Fibroblast of skin of left quadriceps (primary cell): ENCODE measurements around the gene A2M.
"Not testable (repeated sequence)": the region's sequence is repeated elsewhere in the genome, so short reads cannot be mapped to it uniquely, and the experiment has no call there.

Experiments
- DNase-seq, 2 experiments: peaks; one replicate each; pipeline ENCODE4 v3.0.0-alpha.2; 2013; ENCODE audit warnings: low read depth in 2 of 2

The A2M gene

DNA sequence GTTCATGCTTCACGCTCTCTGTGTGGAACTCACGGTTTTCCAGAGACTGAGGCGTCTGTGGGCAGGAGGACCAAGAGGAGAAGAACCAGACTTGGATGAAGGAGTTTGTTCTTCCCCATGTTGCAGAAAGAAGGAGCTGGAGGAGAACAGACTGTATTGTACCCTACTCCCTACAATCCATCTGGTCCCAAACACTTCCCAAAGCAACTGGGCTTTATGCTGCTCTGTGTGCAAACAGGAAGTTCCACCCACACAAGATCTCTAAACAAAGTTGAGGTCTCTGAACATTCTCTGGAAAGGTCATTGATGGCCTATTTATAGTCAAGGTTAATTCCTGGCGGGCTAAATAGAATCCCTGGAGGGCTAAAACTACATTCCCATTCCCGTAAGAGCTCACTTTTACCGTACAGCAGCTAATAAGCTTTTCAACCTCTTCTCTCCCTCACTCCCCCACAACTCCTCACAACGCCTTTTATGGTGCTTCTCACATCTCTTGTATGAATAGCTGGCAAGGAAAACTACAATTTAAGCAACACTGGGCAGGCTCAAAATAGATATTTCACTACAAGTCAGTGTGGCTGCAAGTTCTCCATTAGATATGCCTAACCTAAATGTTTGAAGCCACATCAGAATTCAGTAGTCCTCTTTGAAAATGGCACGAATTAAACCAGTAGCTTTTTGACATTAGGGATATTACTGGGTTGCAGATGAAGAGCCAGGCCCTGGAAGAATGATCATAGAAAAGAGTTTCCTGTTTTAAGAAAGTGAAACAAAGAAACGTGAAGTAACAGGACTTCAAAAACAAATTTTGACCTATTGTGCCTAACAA lies at the start of gene A2M:
A2M (minus strand) TSS at position 189 of the 829 bp plus-strand sequence; CDS start at position 119, 70 bp downstream.
- DNase-seq, result no peak

DNA sequence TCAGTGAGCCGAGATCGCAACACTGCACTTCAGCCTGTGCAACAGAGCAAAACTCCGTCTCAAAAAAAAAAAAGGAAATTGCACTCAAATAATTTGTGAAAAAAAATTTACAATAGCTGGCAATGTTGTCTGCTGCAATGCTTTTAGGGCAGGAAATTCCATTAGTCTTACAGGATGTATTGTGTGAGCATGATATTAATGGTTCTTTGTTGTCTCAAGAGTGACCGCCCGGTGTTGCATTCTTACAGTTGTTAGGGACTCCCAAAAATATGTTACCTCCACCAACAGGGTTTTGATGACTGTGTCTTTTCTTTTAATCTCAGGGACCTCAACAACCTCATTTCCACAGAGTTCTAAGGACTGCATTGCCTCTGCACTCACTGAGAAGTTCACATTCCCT lies 47.7 kb upstream of the A2M start:
- DNase-seq, result no peak

DNA sequence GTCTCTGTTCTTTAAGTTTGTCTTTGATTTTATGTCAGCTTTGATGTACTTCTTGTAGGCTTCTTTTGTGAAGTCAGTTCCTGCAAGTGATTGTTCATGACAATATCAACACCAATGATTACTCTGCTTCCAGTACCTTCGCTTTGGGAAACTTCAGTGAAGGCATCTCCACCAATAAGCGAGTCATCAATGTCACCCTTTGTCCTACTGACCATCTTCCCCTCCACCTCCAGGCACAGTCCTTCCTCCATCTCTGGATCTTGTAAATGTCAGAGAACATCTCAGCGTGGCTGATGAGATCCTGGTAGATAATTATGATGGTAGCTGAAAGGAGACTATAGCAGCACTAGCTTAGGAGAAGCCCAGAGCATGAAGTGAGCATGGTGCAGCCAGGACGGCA lies 40.4 kb upstream of the A2M start:
- no peak for DNase-seq

DNA sequence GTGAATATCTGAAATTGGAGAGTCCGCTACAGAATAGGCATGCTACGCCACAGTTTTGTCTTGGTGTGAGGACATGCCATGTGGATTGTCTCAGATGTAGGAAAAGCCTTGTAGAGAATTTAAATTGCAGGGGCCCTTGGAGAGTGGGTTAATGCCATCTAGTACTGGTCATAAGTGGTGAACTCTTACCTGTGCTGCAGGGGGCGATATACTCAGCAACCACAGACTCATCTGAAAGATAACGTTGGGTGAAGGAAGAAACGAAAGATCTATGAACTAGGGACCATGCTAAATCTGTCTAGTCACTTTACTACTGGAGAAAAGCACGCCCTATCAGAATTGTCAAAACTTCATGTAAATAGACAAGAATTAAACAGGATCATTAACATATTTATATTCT lies 33.7 kb upstream of the A2M start:
- DNase-seq, result no peak

DNA sequence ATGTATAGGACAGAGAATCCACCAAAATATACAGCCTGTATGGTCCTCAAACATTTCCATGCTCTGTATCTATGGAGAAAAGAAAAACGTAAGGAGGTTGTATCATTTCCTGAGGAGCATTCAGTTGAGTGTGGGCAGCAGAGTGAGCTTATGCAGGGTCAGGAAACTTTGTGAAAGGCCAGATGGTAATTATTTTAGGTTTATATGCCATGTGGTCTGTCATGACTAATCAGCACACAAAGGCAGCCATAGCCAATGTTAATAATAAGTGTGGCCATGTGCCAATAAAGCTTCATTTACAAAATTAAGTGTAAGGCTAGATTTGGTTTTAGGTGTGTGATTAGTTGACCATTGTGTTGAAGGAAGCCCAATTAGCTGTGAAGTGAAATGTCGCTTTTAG lies 33.2 kb upstream of the A2M start:
- no peak for DNase-seq

DNA sequence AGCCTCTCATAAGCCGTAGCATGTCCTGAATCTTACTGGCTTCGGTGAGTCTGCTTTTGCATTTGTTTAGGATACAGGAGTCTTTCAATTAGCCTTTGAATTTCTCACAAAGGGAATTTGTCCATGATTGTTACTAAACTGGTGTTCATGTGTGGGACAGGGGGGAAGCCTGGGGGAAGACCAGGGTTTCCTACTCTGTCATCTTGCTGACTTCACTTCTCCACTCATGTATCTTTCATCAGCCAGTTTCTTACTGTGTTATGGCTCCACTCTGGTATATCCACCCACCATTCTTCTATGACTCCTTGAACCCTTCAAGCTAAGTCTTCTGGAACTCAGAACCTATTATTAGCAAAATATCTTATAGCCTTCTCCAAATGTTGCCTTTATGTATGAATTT lies 31.7 kb upstream of the A2M start:
- no peak for DNase-seq

DNA sequence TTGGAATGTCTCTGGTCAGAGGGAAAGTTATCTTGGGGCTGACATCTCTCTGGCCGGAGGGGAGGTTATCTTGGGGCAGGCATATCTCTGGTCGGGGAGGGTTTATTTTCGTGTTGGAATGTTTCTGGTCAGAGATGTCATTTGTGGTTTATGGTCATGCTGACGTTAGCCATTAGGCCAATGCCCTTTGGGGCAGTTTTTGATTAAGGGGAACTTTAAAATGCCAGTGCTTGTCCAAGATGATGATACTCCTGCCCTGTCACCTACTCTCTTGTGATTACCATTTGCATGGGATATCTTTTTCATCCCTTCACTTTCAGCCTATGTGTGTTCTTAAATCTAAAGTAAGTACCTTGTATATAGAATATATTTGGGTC lies 29.0 kb upstream of the A2M start:
- no peak for DNase-seq

DNA sequence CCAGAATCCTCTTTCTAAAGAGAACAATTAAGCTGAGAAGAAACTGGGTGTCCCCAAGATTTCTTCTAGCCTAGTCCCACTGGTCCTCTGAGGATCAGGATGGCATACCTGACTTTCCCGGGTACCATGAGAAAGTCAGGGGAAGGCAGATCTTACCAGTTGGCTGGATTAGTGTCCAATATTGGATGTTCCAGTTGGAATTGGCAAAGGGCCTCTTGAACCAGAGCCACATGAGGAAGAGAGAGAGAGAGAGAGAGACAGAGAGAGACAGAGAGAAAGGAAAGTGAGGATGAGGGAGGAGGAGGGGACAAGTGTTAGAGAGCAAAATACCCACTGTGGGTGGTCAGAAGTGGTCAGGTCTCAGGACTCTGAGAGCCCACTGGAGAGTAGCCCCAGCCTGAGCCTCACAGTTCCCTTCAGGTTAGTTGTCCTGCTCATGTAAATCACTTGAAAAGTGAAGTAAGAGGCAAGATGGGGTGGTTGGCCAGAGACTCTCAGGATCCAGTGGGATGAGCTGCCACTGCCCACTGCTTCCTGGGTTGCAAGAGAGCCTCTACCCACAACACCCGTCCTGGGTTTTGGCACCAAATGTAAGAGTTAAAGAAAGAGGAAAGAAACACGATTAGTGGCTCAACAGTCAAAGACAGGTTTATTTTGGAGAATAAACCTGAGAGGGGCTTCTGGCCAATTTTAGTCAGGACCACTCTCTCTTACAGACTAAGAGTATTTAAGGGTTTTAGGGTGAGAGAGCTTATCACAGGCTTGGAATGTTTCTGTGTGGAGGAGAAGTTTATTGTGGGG lies 28.4 kb upstream of the A2M start:
- DNase-seq, result no peak

DNA sequence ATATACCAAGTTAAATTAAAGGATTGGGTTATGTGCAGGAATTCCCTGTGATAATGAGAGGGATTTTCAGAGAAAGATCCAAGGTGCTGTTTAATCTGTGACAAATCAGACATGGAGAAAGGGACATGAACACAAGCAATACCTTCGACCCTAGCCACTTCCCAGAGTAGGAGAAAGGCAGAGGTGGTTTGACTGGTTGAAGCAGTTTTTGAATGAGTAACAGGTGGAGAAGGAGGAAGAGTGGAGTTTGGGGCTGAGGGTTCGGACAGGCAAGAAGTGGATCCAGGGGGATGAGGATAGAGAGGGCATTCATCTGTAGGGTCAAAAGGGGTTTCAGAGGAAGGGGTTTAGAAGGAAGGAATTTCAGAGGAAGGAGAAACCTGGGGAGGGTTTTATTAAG lies 27.4 kb upstream of the A2M start:
- no peak for DNase-seq

DNA sequence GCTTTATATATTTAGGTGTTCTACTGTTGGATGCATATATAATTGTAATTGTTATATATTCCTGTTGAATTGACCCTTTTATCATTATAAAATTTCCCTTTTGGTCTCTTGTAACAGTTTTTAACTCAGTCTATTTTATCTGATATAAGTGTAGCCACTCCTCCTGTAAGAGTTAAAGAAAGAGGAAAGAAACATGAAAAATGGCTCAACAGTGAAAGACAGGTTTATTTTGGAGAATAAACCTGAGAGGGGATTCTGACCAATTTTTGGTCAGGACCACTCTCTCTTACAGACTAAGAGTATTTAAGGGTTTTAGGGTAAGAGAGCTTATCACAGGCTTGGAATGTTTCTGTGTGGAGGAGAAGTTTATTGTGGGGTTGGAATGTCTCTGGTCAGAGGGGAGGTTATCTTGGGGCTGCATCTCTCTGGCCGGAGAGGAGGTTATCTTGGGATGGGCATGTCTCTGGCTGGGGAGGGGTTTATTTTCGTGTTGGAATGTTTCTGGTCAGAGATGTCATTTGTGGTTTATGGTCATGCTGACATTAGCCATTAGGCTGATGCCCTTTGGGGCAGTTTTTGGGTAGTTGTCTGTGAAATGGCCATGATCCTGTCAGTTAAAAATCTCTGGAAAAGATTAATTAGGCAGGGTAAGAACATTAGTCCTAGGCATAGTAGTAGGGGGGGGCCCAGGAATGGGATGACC lies 24.0 kb upstream of the A2M start:
- not testable (repeated sequence) for DNase-seq

DNA sequence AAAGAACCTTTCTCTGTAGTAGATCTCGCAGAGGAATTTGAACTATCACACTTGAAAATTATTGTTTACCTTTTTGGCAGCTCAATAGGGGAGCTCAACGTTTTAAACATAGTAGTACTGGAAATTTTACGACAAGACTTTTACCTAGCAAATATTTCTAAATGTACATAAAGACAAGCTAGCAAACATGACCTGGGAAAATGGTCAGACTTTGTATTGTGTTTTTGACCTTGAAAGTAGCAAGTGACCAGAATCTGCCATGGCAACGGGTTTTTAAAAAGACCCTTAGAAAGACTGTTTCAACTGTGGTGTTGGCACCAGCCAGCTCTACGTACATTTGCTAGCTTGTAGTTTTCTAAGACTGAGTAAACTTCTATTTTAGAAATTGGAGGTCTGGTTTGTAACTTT lies 20.2 kb upstream of the A2M start:
- DNase-seq, result no peak

DNA sequence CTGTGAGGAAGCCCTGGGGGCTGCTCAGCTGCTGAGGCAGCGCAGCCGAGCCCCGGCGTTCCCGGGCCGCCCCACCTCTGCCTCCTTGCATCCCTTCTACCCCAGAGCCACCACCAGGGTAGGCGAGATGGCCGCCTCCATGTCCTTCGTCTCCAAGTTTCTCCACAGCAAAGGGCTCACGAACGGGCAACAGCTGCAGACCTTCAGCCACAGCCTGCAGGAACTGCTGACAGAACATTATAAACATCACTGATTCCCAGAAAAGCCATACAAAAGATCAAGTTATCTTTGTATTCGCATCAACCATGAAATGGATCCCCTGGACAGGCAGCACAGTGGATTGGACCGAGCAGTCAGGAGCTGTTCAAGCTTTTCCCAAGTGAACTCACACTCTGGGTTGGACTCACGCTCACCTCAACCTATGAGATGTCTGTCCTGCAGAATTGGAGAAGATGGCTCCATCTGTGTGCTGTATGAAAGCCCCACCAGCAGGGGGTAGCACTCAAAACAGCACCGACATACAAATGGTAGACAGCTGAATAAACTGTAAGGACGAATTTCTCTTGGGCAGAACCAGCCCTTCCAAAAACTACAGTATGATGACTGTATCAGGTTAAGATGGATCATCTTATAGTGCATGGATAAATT lies 19.4 kb upstream of the A2M start:
- no peak for DNase-seq

DNA sequence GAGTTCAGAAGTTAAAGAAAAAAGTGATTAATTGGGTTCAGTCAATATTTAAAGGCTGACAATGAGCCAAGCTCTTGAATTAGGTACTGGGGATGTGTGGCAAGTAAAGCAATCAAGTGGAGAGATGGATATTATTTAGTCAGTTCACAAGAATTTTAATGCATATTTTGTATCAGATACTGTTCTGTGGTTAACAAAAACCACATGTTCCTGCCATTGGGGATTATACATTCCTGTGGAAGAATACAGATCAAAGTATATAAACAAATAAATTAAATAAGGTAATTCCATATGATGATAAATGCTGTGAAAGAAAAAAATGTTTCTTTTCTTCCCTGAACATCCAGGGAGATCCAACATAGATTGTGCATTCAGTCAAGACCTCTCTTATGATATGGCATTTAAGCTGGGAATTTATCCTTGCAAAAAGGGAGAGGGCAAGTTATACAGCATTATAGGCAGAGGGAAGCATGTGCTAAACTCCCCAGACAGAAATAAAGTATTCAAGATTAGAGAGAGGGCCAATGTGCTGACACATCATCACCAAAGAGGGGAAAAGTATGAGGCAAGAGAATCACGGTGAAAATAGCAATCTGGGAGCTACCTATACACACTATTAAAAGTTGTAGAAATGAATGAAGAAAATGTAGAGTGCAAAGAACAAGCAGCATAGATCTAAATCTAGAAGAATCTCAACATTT lies 17.6 kb upstream of the A2M start:
- no peak for DNase-seq

DNA sequence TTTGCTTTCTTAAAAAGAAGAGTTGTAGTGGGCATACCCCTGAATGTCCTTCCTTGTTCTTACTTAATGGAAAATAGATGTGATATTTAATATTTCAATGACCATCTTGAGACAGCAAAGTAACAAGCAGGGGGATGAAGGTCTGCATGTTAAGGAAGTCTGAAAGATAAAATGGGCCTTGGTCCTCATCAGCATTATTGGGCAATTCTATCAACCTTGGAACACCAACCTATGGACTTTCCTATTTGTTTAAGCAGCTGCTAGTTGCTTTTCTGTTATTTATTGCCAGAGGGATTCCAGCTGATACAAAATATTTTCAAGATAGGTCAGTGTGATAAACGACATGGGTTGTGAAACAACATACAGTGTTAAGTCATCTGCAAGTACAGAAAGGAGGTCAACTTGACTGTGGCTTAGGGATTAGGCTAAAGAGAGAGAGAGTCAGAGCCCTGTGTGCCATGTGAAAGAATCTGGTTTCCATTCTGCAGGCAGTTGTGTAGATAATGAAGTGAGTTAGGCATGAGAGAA lies 16.4 kb upstream of the A2M start:
- DNase-seq, result no peak

DNA sequence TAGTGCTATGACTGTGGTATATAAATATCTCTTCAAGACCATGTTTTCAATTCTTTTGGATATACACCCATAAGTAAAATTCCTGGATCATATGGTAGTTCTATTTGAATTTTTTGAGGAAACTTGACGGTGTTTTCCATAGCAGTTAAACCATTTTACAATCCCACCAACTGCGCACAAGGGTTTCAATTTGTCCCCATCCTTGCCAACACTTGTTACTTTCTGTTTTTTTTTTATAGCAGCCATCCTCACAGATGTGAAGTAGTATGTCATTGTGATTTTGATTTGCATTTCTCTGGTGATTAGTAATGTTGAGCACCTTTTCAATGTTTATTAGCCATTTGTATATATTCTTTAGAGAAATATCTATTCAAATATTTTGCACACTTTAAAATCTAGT lies 14.5 kb upstream of the A2M start:
- no peak for DNase-seq

DNA sequence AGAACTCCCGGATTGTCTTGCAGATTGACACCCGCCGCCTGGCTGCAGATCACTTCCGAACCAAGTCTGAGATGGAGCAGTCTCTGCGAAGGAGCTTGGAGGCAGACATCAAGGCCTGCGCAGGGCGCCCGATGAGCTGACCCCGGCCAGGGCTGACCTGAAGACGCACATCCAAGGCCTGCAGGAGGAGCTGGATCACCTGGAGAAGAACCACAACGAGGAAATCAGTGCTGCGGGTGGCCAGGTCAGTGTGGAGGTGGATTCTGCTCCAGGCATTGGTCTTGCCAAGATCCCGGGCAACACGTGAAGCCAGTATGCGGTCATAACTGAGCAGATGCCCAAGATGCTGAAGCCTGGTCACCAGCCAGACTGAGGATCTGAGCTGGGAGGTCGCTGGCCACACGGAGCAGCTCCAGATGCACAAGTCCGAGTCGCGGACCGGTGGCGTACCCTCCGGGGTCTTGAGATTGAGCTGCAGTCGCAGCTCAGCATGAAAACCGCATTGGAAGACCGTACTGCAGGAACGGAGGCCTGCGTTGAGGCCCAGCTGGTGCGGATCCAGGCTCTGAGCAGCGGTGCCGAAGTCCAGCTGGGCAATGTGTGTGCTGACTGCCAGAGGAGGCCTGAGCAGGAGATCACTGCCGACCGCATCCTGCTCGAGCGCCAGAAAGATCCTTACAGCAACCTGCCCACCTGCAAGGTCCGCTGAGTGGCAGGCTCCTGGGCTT lies 12.4 kb upstream of the A2M start:
- no peak for DNase-seq

DNA sequence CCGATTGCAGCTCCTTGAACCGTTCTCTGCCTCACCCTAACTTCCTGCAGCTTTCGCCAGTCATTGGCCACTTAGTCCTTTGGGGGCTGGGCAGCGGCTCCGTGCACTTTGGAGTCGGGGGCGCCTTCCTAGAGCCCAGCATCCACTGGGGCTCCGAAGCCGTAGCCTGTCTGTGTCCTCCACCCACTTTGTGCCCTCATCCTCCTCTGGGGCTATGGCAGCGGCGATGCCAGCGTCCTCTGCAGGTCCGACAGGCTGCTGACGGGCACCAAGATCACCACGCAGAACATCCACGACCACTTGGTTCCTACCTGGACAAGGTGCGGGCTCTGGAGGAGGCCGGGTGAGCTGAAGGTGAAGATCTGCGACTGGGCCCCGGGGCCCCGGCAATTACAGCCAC lies 11.8 kb upstream of the A2M start:
- DNase-seq, result no peak

DNA sequence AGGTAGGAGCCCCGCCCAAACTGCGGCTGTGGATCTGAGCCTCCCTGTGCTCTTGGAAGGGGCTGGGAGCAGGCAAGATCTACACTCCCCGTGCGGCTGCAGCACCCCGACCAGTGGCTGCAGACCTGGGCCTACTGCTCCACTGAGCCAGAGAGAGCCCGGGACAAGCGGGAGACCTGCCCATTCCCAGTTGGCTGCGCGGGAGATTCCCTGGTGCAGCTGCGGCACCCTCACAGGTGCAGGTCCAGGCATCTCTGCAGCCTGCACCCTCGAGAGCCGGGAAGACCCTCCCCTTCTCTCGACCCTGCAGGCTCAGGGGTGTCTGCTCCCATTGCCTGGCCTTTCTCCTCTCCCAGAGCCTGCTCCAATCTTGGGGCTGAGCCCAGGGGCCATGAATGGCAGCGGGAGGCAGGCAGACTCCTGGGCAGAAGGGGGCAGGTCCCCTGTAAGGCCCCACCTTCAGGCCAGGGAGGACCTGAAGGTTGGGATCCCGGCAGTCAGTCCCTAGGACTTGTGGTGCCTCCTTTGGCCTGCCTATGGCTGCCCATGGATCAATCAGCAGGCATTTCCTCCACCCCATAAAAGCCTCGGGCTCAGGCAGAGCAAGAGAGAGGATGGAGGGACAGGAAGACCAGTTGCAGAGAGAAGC lies 8.8 kb upstream of the A2M start:
- no peak for DNase-seq

DNA sequence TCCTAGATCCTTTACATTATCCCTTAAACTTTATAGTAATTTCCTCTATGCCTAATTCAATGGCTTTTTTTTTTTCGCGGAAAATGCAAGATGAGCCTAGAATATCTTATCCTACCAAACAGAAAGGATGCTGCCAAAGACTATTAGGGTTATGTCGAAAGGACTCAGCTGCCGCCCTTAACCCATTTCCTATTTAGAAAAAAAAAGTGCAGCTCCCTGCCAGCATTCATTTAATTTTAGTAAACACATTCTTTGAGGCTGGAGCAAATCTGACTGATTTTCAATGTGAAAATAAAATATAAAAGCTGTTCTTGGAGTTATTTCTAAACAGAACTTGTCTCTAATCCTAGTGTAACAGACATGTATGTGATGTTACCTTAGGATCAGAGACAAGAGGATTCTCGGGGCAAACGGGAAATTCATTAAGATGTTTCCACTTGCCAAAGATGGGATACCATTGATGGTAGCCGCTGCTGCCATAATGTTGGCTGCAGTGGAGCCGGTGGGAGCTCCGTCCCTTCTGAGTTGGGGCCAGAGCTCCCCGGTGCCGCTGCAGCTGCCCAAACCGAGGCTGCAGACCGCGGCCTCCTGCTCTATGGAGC lies 8.2 kb upstream of the A2M start:
- DNase-seq, result no peak
